ENCODE data around the gene CFAP46.
"Not testable (repeated sequence)": the region's sequence is repeated elsewhere in the genome, so short reads cannot be mapped to it uniquely, and the experiment has no call there.

CFAP46 gene

DNA sequence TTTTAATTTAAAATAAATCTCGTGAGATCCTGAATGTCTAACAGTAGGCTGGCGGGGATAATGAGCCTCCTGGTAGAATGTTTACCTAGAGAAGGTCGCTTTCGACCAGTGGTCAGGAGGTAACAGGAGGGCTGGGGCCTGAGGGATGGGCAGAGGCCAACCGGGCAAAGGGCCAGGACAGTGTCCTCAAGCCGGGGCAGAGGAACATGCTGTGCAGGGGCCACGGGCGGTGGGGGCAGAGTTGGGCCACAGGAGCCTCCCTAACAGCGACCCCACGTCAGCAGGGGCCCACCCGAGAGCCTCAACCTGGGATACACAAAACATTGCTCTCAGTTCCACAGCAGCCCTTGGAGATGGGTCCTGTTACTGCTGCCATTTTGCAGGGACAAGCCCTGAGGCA is 14.5 kb downstream of the CFAP46 start:
- Histone ChIP-seq H3K4me1 (ENCODE audit: insufficient read depth, low read length) (no peaks in the 10 kb centered on the region), H3K27me3 (ENCODE audit: control insufficient read depth in 1 of 2, insufficient read depth in 2 of 2, low read length in 2 of 2) (no peaks in the 10 kb centered on the region), H3K4me3 (ENCODE audit: low read depth in 1 of 2, low read length in 2 of 2) (no peak overlapping the region), H3K36me3 (ENCODE audit: insufficient read depth, low read length) (no peaks in the 10 kb centered on the region), H3K9me3 (ENCODE audit: low read length) (no peaks in the 10 kb centered on the region), H3K9ac (ENCODE audit: low read length) (no peak overlapping the region), H3K27ac (ENCODE audit: low read depth, low read length) (no peak overlapping the region)

DNA sequence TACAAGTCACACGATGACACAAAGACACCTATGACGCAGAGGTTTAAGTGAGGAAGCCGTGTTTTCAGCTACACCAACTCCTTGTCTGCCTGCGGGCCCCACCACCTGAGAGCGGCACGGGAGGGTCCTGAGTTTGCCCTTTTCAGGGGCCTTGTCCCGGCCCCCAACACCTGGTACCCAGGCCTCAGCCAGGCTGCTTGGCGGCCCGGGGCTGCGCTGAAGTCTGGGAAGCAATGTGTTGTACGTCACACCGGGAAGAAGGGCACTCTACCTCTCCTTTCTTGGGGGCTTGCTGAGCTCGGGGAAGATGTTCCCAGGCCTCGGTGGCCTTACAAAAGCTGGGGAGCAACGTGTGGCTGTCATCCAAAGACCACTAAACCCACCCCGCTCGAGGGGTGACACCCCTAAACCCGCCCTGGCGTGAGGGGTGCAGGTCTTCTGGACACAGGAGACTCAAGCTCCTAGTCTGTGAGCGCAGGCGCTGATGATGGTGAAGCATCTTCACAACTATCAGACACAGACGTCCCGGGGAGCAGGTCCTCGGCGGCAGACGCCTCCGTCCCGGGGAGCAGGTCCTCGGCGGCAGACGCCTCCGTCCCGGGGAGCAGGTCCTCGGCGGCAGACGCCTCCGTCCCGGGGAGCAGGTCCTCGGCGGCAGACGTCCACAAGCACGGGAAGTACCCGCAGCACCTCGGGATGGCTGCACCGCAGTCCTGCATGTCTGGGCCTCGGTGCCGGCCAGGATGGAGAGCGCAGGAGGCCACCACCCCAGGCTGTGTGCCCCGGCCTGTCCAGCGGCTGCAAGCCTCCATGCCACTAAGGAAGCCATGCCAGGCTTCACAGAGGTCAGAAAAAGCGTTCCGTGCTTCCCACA is 15.4 kb downstream of the CFAP46 start:
- Histone ChIP-seq H3K36me3 (ENCODE audit: insufficient read depth, low read length) (no peaks in the 10 kb centered on the region), H3K9ac (ENCODE audit: low read length) (no peak overlapping the region), H3K4me1 (ENCODE audit: insufficient read depth, low read length) (no peaks in the 10 kb centered on the region), H3K4me3 (ENCODE audit: low read depth in 1 of 2, low read length in 2 of 2) (no peak overlapping the region), H3K9me3 (ENCODE audit: low read length) (no peaks in the 10 kb centered on the region), H3K27ac (ENCODE audit: low read depth, low read length) (no peak overlapping the region), H3K27me3 (ENCODE audit: control insufficient read depth in 1 of 2, insufficient read depth in 2 of 2, low read length in 2 of 2) (peaks cover 0 to 3% of the 10 kb centered on the region in 2 donors)

DNA sequence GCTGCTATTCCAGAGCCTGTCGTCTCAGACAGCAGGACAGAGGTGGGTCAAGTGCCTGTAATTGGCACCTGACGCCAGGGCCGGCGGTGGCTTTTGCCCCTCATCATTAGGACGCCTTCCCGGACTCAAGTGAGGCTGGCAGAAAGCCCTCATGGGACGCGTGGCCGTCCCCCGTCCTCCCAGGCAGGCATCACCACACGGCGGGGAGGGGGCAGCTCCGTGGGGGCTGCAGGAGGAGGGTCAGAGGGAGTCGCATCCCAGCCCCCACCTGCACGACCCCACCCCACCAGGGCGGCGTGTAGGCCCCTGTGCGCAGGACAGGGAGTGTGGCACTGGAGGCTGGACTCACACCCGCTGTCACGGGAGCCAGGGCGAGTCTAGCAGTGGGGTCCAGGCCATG is 16.3 kb downstream of the CFAP46 start:
- Histone ChIP-seq H3K4me1 (ENCODE audit: insufficient read depth, low read length) (no peaks in the 10 kb centered on the region), H3K36me3 (ENCODE audit: insufficient read depth, low read length) (no peaks in the 10 kb centered on the region), H3K9ac (ENCODE audit: low read length) (no peak overlapping the region), H3K27me3 (ENCODE audit: control insufficient read depth in 1 of 2, insufficient read depth in 2 of 2, low read length in 2 of 2) (peaks cover 0 to 3% of the 10 kb centered on the region in 2 donors), H3K27ac (ENCODE audit: low read depth, low read length) (no peak overlapping the region), H3K9me3 (ENCODE audit: low read length) (no peaks in the 10 kb centered on the region), H3K4me3 (ENCODE audit: low read depth in 1 of 2, low read length in 2 of 2) (no peak overlapping the region)

DNA sequence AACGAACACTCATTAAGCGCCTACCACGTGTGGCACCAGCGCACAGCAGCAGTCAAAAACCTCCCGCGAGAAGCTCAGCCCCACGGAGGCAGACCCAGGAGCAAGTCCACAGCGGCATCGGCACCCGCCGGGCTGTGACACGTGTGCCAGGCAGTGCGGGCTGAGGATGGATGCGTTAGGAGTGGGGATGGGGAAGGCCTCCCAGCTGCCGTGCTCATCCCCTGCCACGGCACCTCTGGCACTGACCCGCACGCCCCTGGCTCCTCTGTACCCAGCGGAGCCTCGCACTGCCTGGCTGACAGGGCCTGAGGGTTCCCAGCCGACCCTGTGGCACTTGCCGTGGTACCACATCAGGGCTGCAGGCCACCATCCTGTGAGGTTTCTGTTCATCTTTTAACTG is 16.8 kb downstream of the CFAP46 start:
- no peaks in the 10 kb centered on the region for H3K9me3 ChIP-seq (ENCODE audit: low read length)
- no peak overlapping the region for H3K27ac ChIP-seq (ENCODE audit: low read depth, low read length)
- no peak overlapping the region for H3K9ac ChIP-seq (ENCODE audit: low read length)
- H3K27me3 ChIP-seq (ENCODE audit: control insufficient read depth in 1 of 2, insufficient read depth in 2 of 2, low read length in 2 of 2), result peaks cover 0 to 3% of the 10 kb centered on the region in 2 donors
- no peaks in the 10 kb centered on the region for H3K4me1 ChIP-seq (ENCODE audit: insufficient read depth, low read length)
- no peak overlapping the region for H3K4me3 ChIP-seq (ENCODE audit: low read depth in 1 of 2, low read length in 2 of 2)
- H3K36me3 ChIP-seq (ENCODE audit: insufficient read depth, low read length), result no peaks in the 10 kb centered on the region

DNA sequence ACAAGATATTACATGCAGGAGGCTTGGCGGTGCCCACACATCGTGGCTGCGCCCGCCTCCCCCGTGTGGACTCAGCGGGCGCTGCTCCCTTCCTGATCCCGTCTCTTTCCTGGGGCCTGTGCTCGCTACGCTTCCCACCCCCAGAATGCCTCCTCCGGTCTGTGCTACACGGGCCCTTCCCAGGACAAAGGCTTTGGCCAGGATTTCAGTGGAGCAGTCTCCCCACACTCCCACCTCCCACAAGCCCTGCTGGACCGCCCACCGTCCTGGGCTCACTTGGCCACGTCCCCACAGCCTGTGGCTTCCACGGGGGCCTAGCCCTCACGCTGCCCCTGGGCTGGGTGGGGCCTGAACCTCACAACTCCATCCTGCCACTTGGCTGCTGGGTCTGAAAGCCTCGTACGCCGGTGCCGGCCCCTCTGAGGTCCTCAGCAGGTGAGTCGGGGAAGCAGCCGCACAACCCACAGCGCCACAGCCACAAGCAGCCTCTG is 17.3 kb downstream of the CFAP46 start:
- no peaks in the 10 kb centered on the region for H3K4me1 ChIP-seq (ENCODE audit: insufficient read depth, low read length)
- no peak overlapping the region for H3K27ac ChIP-seq (ENCODE audit: low read depth, low read length)
- H3K36me3 ChIP-seq (ENCODE audit: insufficient read depth, low read length), result no peaks in the 10 kb centered on the region
- no peaks in the 10 kb centered on the region for H3K9me3 ChIP-seq (ENCODE audit: low read length)
- H3K9ac ChIP-seq (ENCODE audit: low read length), result no peak overlapping the region
- peaks cover 0 to 3% of the 10 kb centered on the region in 2 donors for H3K27me3 ChIP-seq (ENCODE audit: control insufficient read depth in 1 of 2, insufficient read depth in 2 of 2, low read length in 2 of 2)
- H3K4me3 ChIP-seq (ENCODE audit: low read depth in 1 of 2, low read length in 2 of 2), result no peak overlapping the region

DNA sequence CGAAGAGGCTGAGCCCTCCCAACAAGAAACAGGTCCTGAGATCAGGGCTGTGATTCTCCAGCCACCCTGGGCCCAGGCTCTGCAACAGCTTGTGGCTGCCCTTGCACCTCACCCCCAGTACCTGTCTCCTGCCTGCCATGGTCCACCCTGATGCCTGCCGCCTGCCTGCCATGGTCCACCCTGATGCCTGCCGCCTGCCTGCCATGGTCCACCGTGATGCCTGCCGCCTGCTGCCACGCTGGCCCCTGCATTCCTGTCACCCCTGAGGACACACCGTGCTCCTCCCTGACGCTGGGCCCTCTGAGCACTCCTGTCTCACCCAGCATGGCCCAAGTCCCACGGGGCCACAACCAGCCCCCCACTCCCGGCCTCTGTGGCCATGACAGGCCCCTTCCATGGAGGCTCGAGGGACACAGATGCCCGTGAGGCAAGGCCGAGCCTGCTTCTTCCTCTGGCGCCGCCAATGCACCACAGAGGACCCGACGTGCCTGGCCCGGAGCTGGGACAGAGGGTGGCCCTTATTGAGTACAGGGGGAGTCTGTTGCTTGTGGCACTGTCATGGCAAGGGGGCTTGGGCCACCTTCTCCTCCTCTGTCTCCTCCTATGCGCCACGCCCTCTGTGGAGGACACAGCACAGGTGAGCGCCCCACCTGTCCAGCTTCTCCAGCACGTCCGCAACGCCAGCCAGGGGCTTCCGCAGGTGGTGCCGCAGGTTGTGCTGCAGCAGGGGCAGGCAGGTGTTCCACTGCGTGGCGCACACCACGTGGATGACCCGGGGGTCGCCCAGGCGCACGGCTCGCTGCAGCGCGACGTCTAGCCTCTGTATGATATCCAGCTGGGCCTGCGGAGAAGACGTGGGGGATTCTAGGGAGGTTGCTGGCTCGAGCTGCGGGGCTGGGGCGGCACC is 18.1 kb downstream of the CFAP46 start:
- Histone ChIP-seq H3K36me3 (ENCODE audit: insufficient read depth, low read length) (no peaks in the 10 kb centered on the region), H3K9me3 (ENCODE audit: low read length) (no peaks in the 10 kb centered on the region), H3K9ac (ENCODE audit: low read length) (no peak overlapping the region), H3K4me3 (ENCODE audit: low read depth in 1 of 2, low read length in 2 of 2) (no peak overlapping the region), H3K4me1 (ENCODE audit: insufficient read depth, low read length) (no peaks in the 10 kb centered on the region), H3K27ac (ENCODE audit: low read depth, low read length) (no peak overlapping the region), H3K27me3 (ENCODE audit: control insufficient read depth in 1 of 2, insufficient read depth in 2 of 2, low read length in 2 of 2) (peaks cover 0 to 3% of the 10 kb centered on the region in 2 donors)

DNA sequence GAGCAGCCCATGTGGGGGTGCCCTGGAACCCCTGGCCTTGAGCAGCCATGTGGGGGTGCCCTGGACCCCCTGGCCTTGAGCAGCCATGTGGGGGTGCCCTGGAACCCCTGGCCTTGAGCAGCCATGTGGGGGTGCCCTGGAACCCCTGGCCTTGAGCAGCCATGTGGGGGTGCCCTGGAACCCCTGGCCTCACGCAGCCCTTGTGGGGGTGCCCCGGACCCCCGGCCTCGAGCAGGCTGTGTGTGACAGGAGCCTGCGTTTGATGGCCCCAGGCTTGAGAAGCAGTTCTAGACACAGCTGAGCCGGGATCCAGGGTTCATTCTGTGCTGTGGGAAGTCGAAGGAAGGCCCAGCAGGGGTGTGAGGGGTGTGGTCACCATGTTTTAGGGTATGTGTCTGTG is 19.0 kb downstream of the CFAP46 start:
- not testable (repeated sequence) for H3K9ac ChIP-seq (ENCODE audit: low read length); H3K36me3 ChIP-seq (ENCODE audit: insufficient read depth, low read length); H3K9me3 ChIP-seq (ENCODE audit: low read length); H3K27ac ChIP-seq (ENCODE audit: low read depth, low read length); H3K27me3 ChIP-seq (ENCODE audit: control insufficient read depth in 1 of 2, insufficient read depth in 2 of 2, low read length in 2 of 2); H3K4me1 ChIP-seq (ENCODE audit: insufficient read depth, low read length); H3K4me3 ChIP-seq (ENCODE audit: low read depth in 1 of 2, low read length in 2 of 2)

DNA sequence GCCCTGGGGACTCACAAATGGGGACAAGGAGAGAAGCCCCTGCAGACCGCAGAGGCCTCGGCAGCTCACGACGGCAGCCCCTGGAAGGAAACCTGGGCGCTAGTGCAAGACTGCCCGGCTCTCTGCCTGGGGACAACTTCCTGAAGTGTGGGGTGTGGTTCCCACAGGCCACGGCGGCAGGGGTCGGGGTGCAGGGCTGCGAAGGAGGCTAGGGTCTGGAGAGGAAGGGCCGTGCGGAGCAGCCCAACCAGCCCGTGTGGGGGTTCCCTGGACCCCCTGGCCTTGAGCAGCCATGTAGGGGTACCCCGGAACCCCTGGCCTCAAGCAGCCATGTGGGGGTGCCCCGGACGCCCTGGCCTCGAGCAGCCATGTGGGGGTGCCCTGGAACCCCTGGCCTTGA is 19.5 kb downstream of the CFAP46 start:
- no peaks in the 10 kb centered on the region for H3K36me3 ChIP-seq (ENCODE audit: insufficient read depth, low read length)
- no peak overlapping the region for H3K4me3 ChIP-seq (ENCODE audit: low read depth in 1 of 2, low read length in 2 of 2)
- no peak overlapping the region for H3K9ac ChIP-seq (ENCODE audit: low read length)
- H3K27me3 ChIP-seq (ENCODE audit: control insufficient read depth in 1 of 2, insufficient read depth in 2 of 2, low read length in 2 of 2), result peaks cover 0 to 3% of the 10 kb centered on the region in 2 donors
- no peaks in the 10 kb centered on the region for H3K4me1 ChIP-seq (ENCODE audit: insufficient read depth, low read length)
- H3K9me3 ChIP-seq (ENCODE audit: low read length), result no peaks in the 10 kb centered on the region
- H3K27ac ChIP-seq (ENCODE audit: low read depth, low read length), result no peak overlapping the region

DNA sequence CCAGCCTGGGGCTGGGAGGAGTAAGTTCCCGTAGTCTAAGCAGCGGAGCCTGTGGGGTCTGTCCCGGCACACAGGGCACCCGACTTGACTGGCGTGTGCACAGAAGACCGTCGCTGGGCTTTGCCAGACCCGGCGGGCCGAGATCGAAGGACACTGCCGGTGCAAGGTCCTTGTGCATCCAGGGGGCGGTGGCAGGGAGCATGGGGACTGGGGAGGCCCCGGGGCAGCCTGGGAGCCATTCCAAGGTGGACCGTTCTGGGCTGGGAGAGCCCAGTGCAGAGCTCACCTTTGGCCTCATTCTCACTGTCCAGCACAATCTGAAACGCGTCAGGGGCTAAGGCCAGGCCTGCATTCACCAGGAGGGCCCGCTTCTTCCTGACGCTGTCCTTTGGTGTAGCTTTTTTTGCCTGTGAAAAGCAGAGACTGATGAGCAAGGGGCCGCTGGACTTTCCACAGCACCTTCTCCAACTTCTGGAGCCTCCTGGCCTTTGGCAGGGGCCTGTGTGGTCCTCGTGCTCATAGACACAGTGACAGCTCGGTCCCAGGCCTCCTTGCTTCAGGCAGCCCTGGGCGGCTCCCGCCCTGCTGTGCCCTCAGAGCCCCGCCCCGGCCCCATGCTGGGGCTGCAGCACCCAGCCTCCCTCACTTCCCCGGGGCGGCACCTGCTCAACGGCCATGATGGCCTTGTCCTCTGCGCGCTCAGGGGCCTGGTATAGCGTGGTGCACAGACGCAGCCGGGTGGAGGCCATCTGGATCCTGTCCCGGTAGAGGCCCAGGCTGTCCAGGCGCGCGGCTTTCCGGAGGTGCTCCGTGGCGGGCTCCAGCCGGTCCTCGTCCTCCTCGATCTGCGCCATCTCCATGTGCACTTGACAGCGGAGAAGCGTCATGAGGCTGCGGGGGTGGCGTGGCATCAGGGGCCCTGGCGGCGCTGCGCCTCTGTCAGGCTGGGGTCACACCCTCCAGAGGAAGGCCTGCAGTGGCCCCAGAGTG is 20.3 kb downstream of the CFAP46 start:
- Histone ChIP-seq H3K4me3 (ENCODE audit: low read depth in 1 of 2, low read length in 2 of 2) (no peak overlapping the region), H3K27ac (ENCODE audit: low read depth, low read length) (no peak overlapping the region), H3K36me3 (ENCODE audit: insufficient read depth, low read length) (no peaks in the 10 kb centered on the region), H3K9me3 (ENCODE audit: low read length) (no peaks in the 10 kb centered on the region), H3K4me1 (ENCODE audit: insufficient read depth, low read length) (no peaks in the 10 kb centered on the region), H3K9ac (ENCODE audit: low read length) (no peak overlapping the region), H3K27me3 (ENCODE audit: control insufficient read depth in 1 of 2, insufficient read depth in 2 of 2, low read length in 2 of 2) (peaks cover 0 to 3% of the 10 kb centered on the region in 2 donors)

DNA sequence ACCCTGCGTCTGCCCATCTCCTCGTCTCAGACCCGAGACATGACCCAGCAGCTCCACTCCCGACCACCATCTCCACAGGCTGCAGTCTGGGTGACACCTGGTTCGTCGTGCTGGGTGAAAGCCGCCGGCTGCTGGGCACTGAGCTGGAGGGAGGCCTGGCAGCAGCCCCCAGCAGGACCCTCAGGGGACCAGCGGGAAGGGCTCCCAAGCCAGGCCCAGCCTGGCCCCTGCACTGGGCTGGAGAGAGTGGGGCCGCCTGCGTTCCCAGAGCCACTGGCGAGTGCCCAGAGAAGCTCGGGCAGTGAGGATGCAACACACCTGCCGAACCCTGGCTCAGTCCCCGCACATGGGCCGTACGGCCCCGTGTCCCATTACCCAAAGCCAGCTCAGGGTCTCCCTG is 21.3 kb downstream of the CFAP46 start:
- H3K4me1 ChIP-seq (ENCODE audit: insufficient read depth, low read length), result no peaks in the 10 kb centered on the region
- H3K27me3 ChIP-seq (ENCODE audit: control insufficient read depth in 1 of 2, insufficient read depth in 2 of 2, low read length in 2 of 2), result peaks cover 0 to 3% of the 10 kb centered on the region in 2 donors
- no peaks in the 10 kb centered on the region for H3K9me3 ChIP-seq (ENCODE audit: low read length)
- no peak overlapping the region for H3K4me3 ChIP-seq (ENCODE audit: low read depth in 1 of 2, low read length in 2 of 2)
- H3K36me3 ChIP-seq (ENCODE audit: insufficient read depth, low read length), result no peaks in the 10 kb centered on the region
- H3K27ac ChIP-seq (ENCODE audit: low read depth, low read length), result no peak overlapping the region
- no peak overlapping the region for H3K9ac ChIP-seq (ENCODE audit: low read length)
